Measurements from ENCODE around the gene PDZD2. TPM values are rescaled to one million over a fixed set of nuclear protein-coding genes. Genes with fewer than 3 reads are reported as not detected.

Gene PDZD2
- total RNA-seq, 2 experiments from 2014 or later = 1.3 to 1.8 TPM

DNA sequence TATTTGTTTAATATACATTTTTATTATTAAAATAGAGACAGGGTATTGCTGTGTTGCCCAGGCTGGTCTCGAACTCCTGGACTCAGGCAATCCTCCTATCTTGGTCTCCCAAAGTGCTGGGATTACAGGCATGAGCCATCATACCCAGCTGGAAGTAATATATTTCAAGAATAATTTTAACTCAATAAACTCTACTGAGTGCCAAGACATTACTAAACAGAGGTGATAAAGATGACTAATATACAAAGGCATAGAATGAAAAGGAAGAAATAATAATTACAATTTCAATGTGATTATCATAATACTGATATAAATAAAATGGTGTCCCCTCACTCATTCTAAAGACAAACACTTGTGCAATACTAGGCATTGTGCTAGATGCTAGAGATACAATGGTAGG, 521.3 kb downstream of the PDZD2 start:
- Mint-ChIP-seq H3K4me3 (no peak overlapping the region), H3K27me3 (no peaks in the 10 kb centered on the region), H3K27ac (no peak overlapping the region), H3K36me3 (ENCODE audit: low read depth) (peaks cover 22% of the 10 kb centered on the region), H3K4me1 (ENCODE audit: low read depth) (peaks cover 21% of the 10 kb centered on the region), H3K9me3 (no peaks in the 10 kb centered on the region)
- no peak for TF ChIP-seq CTCF (IDR thresholded peaks at IDR 0.05)
- POLR2A ChIA-PET = no interaction called here
- Histone ChIP-seq H3K36me3 (ENCODE audit: insufficient read depth, low read length) (peaks cover 7% of the 10 kb centered on the region), H3K4me3 (ENCODE audit: low read length) (no peak overlapping the region), H3K9me3 (ENCODE audit: control insufficient read depth in 1 of 2, insufficient read depth in 1 of 2, low read length in 2 of 2) (no peaks in the 10 kb centered on the region), H3K27me3 (ENCODE audit: control insufficient read depth in 1 of 2, insufficient read depth in 2 of 2, low read length in 2 of 2) (no peaks in the 10 kb centered on the region), H3K4me1 (ENCODE audit: insufficient read depth, low read length) (peaks cover 40% of the 10 kb centered on the region), H3K27ac (ENCODE audit: low read depth in 1 of 2, low read length in 2 of 2) (no peak overlapping the region)
- DNase-seq (no peak), ATAC-seq (ENCODE audit: poor library complexity) (no peak)
- CTCF ChIA-PET = no interaction called here
- intact Hi-C loops (cut with DNase I, micrococcal nuclease) = no loop called here

Small RNA genes lying within 50 kb of the gene (microRNA-seq; reads per million reads assigned to microRNA genes)
- gene MIR4279 (ENCODE audit: borderline microRNAs expressed, borderline replicate concordance) = not detected

Other genes starting within 250 kb of the PDZD2 start
- gene DROSHA, start 107.0 kb upstream of the PDZD2 start, total RNA-seq = 10 to 100 TPM; 28.8 to 38.1 TPM
- gene C5orf22, start 106.8 kb upstream of the PDZD2 start, total RNA-seq = 10 to 100 TPM in 1 of 2 experiments, 1 to 10 TPM in 1; 9.8 to 12.3 TPM